ENCODE results near the gene EMC7. TPM values are rescaled to one million over a fixed set of nuclear protein-coding genes. Genes with fewer than 3 reads are reported as not detected.

The EMC7 gene
- total and polyA plus RNA-seq, 2 experiments from 2014 or later: 63.2 to 191 TPM

DNA sequence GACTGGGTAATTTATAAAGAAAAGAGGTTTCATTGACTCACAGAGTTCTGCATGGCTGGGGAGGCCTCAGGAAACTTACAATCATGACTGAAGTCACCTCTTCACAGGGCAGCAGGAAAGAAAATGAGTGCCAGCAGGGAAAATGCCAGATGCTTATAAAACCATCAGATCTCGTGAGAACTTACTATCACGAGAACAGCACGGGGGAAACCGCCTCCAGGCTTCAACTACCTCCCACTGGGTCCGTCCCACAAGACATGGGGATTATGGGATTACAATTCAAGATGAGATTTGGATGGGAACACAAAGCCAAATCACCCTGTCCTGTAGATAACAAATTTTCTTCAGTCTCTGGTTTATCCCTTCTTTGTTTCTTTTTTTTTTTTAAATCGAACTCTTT, 31.7 kb downstream of the EMC7 start:
- Histone ChIP-seq H3K4me1 (ENCODE audit: insufficient read depth) (no peaks in the 10 kb centered on the region), H3K79me2 (no peaks in the 10 kb centered on the region), H3K9me2 (replicated peaks; ENCODE audit: insufficient read depth) (no peaks in the 10 kb centered on the region), H2AFZ (no peak overlapping the region), H3K36me3 (replicated peaks; ENCODE audit: insufficient read depth, low read depth) (no peaks in the 10 kb centered on the region), H3K9me3 (ENCODE audit: low read depth) (no peaks in the 10 kb centered on the region), H3K27me3 (no peaks in the 10 kb centered on the region), H4K20me1 (ENCODE audit: insufficient read depth, poor library complexity, severe bottlenecking) (no peaks in the 10 kb centered on the region), H3K4me2 (no peak overlapping the region), H3K4me3 (no peak overlapping the region), H3K27ac (no peak overlapping the region)
- no peak for DNase-seq (ENCODE audit: low spot score)
- TF ChIP-seq EZH2phosphoT487 (IDR thresholded peaks at IDR 0.05; ENCODE audit: low read depth, severe bottlenecking, unreplicated experiment) (no peak), EZH2 (IDR thresholded peaks at IDR 0.05; ENCODE audit: borderline replicate concordance) (no peak), CTCF (IDR thresholded peaks at IDR 0.05; ENCODE audit: poor library complexity) (no peak)
- WGBS (ENCODE audit: low lambda C conversion rate, missing lambda C conversion rate): 52% methylated on average over 6 of the region's 6 CpGs

GRCh38 chr15:34065941-34066340, 35.7 kb downstream of the EMC7 start:
- H3K4me2 ChIP-seq: no peak overlapping the region
- no peaks in the 10 kb centered on the region for H3K36me3 ChIP-seq (replicated peaks; ENCODE audit: insufficient read depth, low read depth)
- 87% methylated on average over 8 of the region's 8 CpGs for WGBS (ENCODE audit: low lambda C conversion rate, missing lambda C conversion rate)
- H3K4me1 ChIP-seq (ENCODE audit: insufficient read depth): no peaks in the 10 kb centered on the region
- no peak overlapping the region for H3K4me3 ChIP-seq
- H3K27me3 ChIP-seq: no peaks in the 10 kb centered on the region
- TF ChIP-seq EZH2 (IDR thresholded peaks at IDR 0.05; ENCODE audit: borderline replicate concordance): no peak
- no peak for TF ChIP-seq CTCF (IDR thresholded peaks at IDR 0.05; ENCODE audit: poor library complexity)
- TF ChIP-seq EZH2phosphoT487 (IDR thresholded peaks at IDR 0.05; ENCODE audit: low read depth, severe bottlenecking, unreplicated experiment): no peak
- no peaks in the 10 kb centered on the region for H3K79me2 ChIP-seq
- H3K9me2 ChIP-seq (replicated peaks; ENCODE audit: insufficient read depth): no peaks in the 10 kb centered on the region
- no peak for DNase-seq (ENCODE audit: low spot score)
- H2AFZ ChIP-seq: no peak overlapping the region
- no peaks in the 10 kb centered on the region for H3K9me3 ChIP-seq (ENCODE audit: low read depth)
- no peak overlapping the region for H3K27ac ChIP-seq
- no peaks in the 10 kb centered on the region for H4K20me1 ChIP-seq (ENCODE audit: insufficient read depth, poor library complexity, severe bottlenecking)

GRCh38 chr15:34065261-34065660, 36.4 kb downstream of the EMC7 start:
- Histone ChIP-seq H3K27me3 (no peaks in the 10 kb centered on the region), H3K4me1 (ENCODE audit: insufficient read depth) (no peaks in the 10 kb centered on the region), H3K36me3 (replicated peaks; ENCODE audit: insufficient read depth, low read depth) (no peaks in the 10 kb centered on the region), H3K4me3 (no peak overlapping the region), H3K9me3 (ENCODE audit: low read depth) (no peaks in the 10 kb centered on the region), H2AFZ (no peak overlapping the region), H4K20me1 (ENCODE audit: insufficient read depth, poor library complexity, severe bottlenecking) (no peaks in the 10 kb centered on the region), H3K79me2 (no peaks in the 10 kb centered on the region), H3K9me2 (replicated peaks; ENCODE audit: insufficient read depth) (no peaks in the 10 kb centered on the region), H3K27ac (no peak overlapping the region), H3K4me2 (no peak overlapping the region)
- TF ChIP-seq EZH2phosphoT487 (IDR thresholded peaks at IDR 0.05; ENCODE audit: low read depth, severe bottlenecking, unreplicated experiment) (no peak), EZH2 (IDR thresholded peaks at IDR 0.05; ENCODE audit: borderline replicate concordance) (no peak), CTCF (IDR thresholded peaks at IDR 0.05; ENCODE audit: poor library complexity) (no peak)
- no peak for DNase-seq (ENCODE audit: low spot score)
- 86% methylated on average over 3 of the region's 3 CpGs for WGBS (ENCODE audit: low lambda C conversion rate, missing lambda C conversion rate)

DNA sequence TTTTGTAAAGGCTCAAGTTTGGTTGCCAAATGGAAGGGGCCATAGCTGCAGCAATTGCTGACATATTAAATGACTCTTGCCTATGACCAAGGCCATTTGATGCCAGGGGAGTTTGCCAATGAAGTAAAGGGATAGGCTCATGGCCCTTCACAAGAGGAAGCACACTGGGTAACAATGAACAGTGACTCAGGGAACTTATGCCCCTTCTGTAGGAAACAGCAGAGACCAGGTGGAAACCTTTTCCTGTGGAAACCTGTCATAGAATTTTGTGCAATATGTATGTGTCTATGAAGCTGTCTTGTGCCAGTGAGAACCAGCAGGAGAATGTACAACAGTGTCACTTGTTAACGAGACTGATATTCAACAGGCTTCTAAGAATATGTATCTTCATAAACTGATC, 37.2 kb downstream of the EMC7 start:
- Histone ChIP-seq H3K27me3 (no peaks in the 10 kb centered on the region), H3K4me2 (no peak overlapping the region), H3K9me2 (replicated peaks; ENCODE audit: insufficient read depth) (no peaks in the 10 kb centered on the region), H4K20me1 (ENCODE audit: insufficient read depth, poor library complexity, severe bottlenecking) (no peaks in the 10 kb centered on the region), H2AFZ (no peak overlapping the region), H3K36me3 (replicated peaks; ENCODE audit: insufficient read depth, low read depth) (no peaks in the 10 kb centered on the region), H3K4me1 (ENCODE audit: insufficient read depth) (no peaks in the 10 kb centered on the region), H3K9me3 (ENCODE audit: low read depth) (no peaks in the 10 kb centered on the region), H3K4me3 (no peak overlapping the region), H3K79me2 (no peaks in the 10 kb centered on the region), H3K27ac (no peak overlapping the region)
- no peak for DNase-seq (ENCODE audit: low spot score)
- TF ChIP-seq EZH2phosphoT487 (IDR thresholded peaks at IDR 0.05; ENCODE audit: low read depth, severe bottlenecking, unreplicated experiment): no peak
- no peak for TF ChIP-seq CTCF (IDR thresholded peaks at IDR 0.05; ENCODE audit: poor library complexity)
- TF ChIP-seq EZH2 (IDR thresholded peaks at IDR 0.05; ENCODE audit: borderline replicate concordance): no peak
- 0% methylated on average over 1 of the region's 1 CpG for WGBS (ENCODE audit: low lambda C conversion rate, missing lambda C conversion rate)
